Prostate gland (tissue), 2 donors: Measurements from ENCODE around the gene LAMA4. TPM values are rescaled to one million over a fixed set of nuclear protein-coding genes. Genes with fewer than 3 reads are reported as not detected.

Source experiments
- DNase-seq: peaks from one replicate; pipeline ENCODE4 v3.0.0-alpha.2; 2019; ENCODE audit warnings: low spot score
- H3K27ac ChIP-seq, 2 donors: fragments of 200-600 bp; sonication (generic); 2 replicates each; pipeline ENCODE4 v1.5.1; 2017 to 2019
- H3K27me3 ChIP-seq: fragments of 200-600 bp; sonication (generic); replicated peaks from 2 replicates; pipeline ENCODE4 v1.5.1; 2019; ENCODE audit not compliant: insufficient read depth
- H3K36me3 ChIP-seq, 2 donors: fragments of 200-600 bp; sonication (generic); 1 replicate in 1 of 2; 2 replicates in 1 of 2; pipeline versions ENCODE4 v1.5.1 to v1.8.1; 2017 to 2019
- H3K4me1 ChIP-seq: fragments of 200-600 bp; sonication (generic); replicated peaks from 2 replicates; pipeline ENCODE4 v1.5.1; 2019
- H3K4me3 ChIP-seq, 2 donors: fragments of 200-600 bp; sonication (generic); 2 replicates each; pipeline ENCODE4 v1.5.1; 2017 to 2019
- H3K9me3 ChIP-seq: fragments of 200-600 bp; sonication (generic); 2 replicates; pipeline ENCODE4 v1.5.1; 2017
- POLR2A ChIP-seq: fragments of 450-650 bp; IDR thresholded peaks from one replicate; pipeline ENCODE4 v1.6.1; 2016; ENCODE audit warnings: antibody characterized with exemption, mild to moderate bottlenecking
- POLR2AphosphoS5 ChIP-seq: sonication (generic); formaldehyde crosslinking; IDR thresholded peaks from one replicate; pipeline ENCODE4 v1.6.1; 2017; ENCODE audit warnings: antibody characterized with exemption
- WGBS: methylation state at CpG from one replicate; pipeline ENCODE4 v1.1.5; 2018; 5-methylcytosine and 5-hydroxymethylcytosine counted together
- intact Hi-C: fragments of 100-400 bp; cut with DNase I; formaldehyde crosslinking; loops from one replicate; pipeline ENCODE4 v1.14.2; 2022
- total RNA-seq, 2 donors: library from RNA; depleted of rRNA; stranded (reverse); fragments of >200 nt; gene quantifications; one replicate each; pipeline ENCODE4 v1.1.0, GENCODE V29; 2016
- TF ChIP-seq, protein P1 (sequence below), 4 experiments: fragments of 200-600 bp in 2 of 4; fragments of 450-650 bp in 2 of 4; sonication (generic) in 2 of 4; IDR thresholded peaks; 1 replicate in 3 of 4; 2 replicates in 1 of 4; pipeline ENCODE4 v1.5.1; 2016 to 2019; ENCODE audit warnings: antibody characterized with exemption in 4 of 4, mild to moderate bottlenecking in 2 of 4, moderate library complexity in 2 of 4

Gene LAMA4
- total RNA-seq, 2 donors from 2014 or later: 9.6 to 48.3 TPM

DNA sequence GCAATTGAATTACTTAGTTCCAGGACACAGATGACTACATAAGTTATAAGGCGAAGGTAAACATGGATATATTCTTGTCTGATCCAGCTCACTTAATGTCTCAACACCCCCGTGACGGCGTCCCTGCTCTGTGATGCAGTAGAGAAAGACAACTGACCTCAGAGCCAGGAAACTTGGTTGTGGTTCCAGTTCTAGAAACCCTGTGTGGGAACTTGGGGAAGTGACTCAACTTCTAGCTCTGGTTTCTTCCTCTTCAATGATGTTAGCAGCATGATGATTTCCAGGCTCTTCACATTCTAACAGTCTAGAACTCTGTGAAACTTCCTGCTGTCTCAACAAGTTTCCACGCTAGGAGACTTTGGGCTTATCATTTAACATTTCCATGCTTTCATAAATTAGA, 18.4 kb downstream of the LAMA4 start:
- Histone ChIP-seq H3K27ac (no peak overlapping the region), H3K9me3 (no peaks in the 10 kb centered on the region), H3K36me3 (no peaks in the 10 kb centered on the region), H3K4me3 (no peak overlapping the region), H3K27me3 (no peaks in the 10 kb centered on the region), H3K4me1 (no peaks in the 10 kb centered on the region)
- WGBS: 90% methylated on average over 5 of the region's 5 CpGs
- intact Hi-C loops: loop anchor here (10.0 kb wide), 1 partner anchor 69 kb away; no protein-coding TSS in a partner anchor
- TF ChIP-seq, protein P1, sequence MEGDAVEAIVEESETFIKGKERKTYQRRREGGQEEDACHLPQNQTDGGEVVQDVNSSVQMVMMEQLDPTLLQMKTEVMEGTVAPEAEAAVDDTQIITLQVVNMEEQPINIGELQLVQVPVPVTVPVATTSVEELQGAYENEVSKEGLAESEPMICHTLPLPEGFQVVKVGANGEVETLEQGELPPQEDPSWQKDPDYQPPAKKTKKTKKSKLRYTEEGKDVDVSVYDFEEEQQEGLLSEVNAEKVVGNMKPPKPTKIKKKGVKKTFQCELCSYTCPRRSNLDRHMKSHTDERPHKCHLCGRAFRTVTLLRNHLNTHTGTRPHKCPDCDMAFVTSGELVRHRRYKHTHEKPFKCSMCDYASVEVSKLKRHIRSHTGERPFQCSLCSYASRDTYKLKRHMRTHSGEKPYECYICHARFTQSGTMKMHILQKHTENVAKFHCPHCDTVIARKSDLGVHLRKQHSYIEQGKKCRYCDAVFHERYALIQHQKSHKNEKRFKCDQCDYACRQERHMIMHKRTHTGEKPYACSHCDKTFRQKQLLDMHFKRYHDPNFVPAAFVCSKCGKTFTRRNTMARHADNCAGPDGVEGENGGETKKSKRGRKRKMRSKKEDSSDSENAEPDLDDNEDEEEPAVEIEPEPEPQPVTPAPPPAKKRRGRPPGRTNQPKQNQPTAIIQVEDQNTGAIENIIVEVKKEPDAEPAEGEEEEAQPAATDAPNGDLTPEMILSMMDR (IDR thresholded peaks at IDR 0.05): no peak
- TF ChIP-seq POLR2A: no peak
- no peak for TF ChIP-seq POLR2AphosphoS5
- DNase-seq: no peak

DNA sequence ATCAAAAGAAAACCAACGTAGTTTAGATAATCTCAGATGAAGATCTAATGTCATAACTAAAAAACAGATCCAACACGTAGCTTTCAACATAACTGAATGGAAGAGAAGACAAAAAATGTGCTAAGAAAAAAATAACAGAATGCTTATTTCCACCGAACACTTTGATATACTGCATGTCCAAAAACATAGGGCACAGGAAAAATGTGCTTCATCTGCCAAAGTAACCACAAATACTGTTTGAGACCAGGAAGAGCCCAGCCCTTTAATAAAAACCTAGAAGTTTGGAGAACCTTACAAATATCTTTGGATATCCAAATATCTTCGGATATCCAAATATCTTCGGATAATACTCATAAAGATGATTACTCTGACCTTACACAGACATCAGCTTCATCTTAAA, 19.8 kb downstream of the LAMA4 start:
- peak overlapping the region in 1 of 2 donors; percentile 30 for H3K27ac ChIP-seq
- no peak overlapping the region for H3K4me3 ChIP-seq
- intact Hi-C loops: loop anchor here (10.0 kb wide), 1 partner anchor 70 kb away; no protein-coding TSS in a partner anchor
- H3K9me3 ChIP-seq: no peaks in the 10 kb centered on the region
- H3K4me1 ChIP-seq: no peaks in the 10 kb centered on the region
- H3K27me3 ChIP-seq: no peaks in the 10 kb centered on the region
- DNase-seq: no peak
- no peaks in the 10 kb centered on the region for H3K36me3 ChIP-seq
- WGBS: 36% methylated on average over 5 of the region's 5 CpGs
- TF ChIP-seq, protein P1 (IDR thresholded peaks at IDR 0.05): no peak
- TF ChIP-seq POLR2AphosphoS5 (no peak), POLR2A (no peak)

GRCh38 chr6:112233847-112234246, 20.5 kb downstream of the LAMA4 start:
- intact Hi-C loops: loop anchor here (10.0 kb wide), 1 partner anchor 71 kb away; no protein-coding TSS in a partner anchor
- Histone ChIP-seq H3K9me3 (no peaks in the 10 kb centered on the region), H3K27me3 (no peaks in the 10 kb centered on the region), H3K36me3 (no peaks in the 10 kb centered on the region), H3K4me3 (no peak overlapping the region), H3K4me1 (no peaks in the 10 kb centered on the region), H3K27ac (peak overlapping the region; percentile 26 to 45)
- 73% methylated on average over 3 of the region's 3 CpGs for WGBS
- no peak for DNase-seq
- TF ChIP-seq, protein P1 (IDR thresholded peaks at IDR 0.05): no peak
- no peak for TF ChIP-seq POLR2AphosphoS5
- no peak for TF ChIP-seq POLR2A

GRCh38 chr6:112232845-112233256, 21.5 kb downstream of the LAMA4 start:
- no peak overlapping the region for H3K4me3 ChIP-seq
- H3K36me3 ChIP-seq: no peaks in the 10 kb centered on the region
- H3K27ac ChIP-seq: peak overlapping the region; percentile 26 to 45
- H3K4me1 ChIP-seq: no peaks in the 10 kb centered on the region
- no peak for DNase-seq
- no peaks in the 10 kb centered on the region for H3K9me3 ChIP-seq
- WGBS: 8% methylated on average over 5 of the region's 5 CpGs
- no peaks in the 10 kb centered on the region for H3K27me3 ChIP-seq
- no peak for TF ChIP-seq POLR2AphosphoS5
- TF ChIP-seq POLR2A: no peak
- intact Hi-C loops: loop anchor here (10.0 kb wide), 1 partner anchor 72 kb away; no protein-coding TSS in a partner anchor

DNA sequence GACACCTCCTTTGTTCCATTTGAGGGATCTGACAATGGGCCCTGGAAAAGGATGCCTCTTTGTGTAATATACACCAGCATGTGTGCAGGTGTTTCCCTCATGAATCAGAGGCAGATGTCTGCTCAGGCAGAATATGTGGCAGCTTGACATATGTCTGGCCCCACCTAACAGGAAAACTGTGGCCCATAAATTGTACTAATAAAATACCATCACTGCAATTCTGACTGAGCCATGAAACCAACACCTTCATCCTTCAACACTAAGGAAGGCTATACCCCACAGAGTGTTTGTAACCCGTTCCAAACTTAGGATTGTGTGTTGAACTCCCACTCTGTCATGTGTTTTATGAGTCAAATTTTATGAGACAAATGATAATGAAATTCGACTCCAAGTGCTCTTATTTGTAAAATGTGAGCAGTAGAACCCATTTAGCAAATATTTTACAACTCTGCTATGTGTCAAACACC, 22.7 kb downstream of the LAMA4 start:
- no peaks in the 10 kb centered on the region for H3K36me3 ChIP-seq
- H3K4me3 ChIP-seq: no peak overlapping the region
- intact Hi-C loops: loop anchor here (10.0 kb wide), 1 partner anchor 73 kb away; no protein-coding TSS in a partner anchor
- H3K4me1 ChIP-seq: no peaks in the 10 kb centered on the region
- H3K9me3 ChIP-seq: no peaks in the 10 kb centered on the region
- WGBS: 7% methylated on average over 2 of the region's 2 CpGs
- no peak for DNase-seq
- TF ChIP-seq POLR2AphosphoS5 (no peak), POLR2A (no peak)
- TF ChIP-seq, protein P1 (IDR thresholded peaks at IDR 0.05): no peak
- H3K27me3 ChIP-seq: no peaks in the 10 kb centered on the region
- H3K27ac ChIP-seq: peak overlapping the region in 1 of 2 donors; percentile 3
